ENCODE results near the gene CFAP100.

DNA sequence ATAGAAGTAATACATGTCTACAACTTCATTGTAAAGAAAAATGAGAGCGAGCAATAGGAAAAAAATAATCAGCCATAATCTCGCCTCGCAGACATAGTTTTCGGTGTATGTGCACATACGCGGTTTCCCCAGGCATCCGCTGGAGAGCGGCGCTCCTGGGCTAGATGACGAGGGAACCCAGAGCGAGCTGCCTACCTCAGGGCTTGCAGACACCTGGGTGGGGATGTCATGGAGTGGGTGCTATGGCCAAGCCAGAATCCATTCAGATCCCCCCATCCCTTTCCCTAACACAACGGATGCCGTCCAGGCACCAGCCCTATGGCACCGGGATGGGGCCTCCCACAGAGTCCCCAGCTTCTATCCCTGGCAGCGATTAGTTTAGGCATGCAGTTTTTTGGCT lies 4.5 kb upstream of the CFAP100 start:
- TF ChIP-seq CTCF (IDR thresholded peaks at IDR 0.05): no peak
- no peak for TF ChIP-seq POLR2A (IDR thresholded peaks at IDR 0.05)

Data from tibial nerve (tissue), 3 donors.